Caco-2 (cell line): ENCODE data around the gene LAMTOR5. TPM values are rescaled to one million over a fixed set of nuclear protein-coding genes. Genes with fewer than 3 reads are reported as not detected.
"Not testable (repeated sequence)": the region's sequence is repeated elsewhere in the genome, so short reads cannot be mapped to it uniquely, and the experiment has no call there.

Source experiments
- BruUV-seq: library from RNA; stranded (reverse); fragments of 400-500 nt; replicated peaks from 2 replicates; lab custom pipeline; 2021; lab: Mats Ljungman, UMichigan
- CTCF ChIA-PET: fragments of 300-600 bp; sonication (Branson Sonifier 250); formaldehyde crosslinking; loops from one replicate; lab custom pipeline; 2022; ENCODE audit warnings: antibody characterized with exemption; lab: Charles Lee
- POLR2A ChIA-PET: fragments of 300-600 bp; sonication (Branson Sonifier 250); formaldehyde crosslinking; loops from one replicate; lab custom pipeline; 2022; ENCODE audit warnings: antibody characterized with exemption; lab: Charles Lee
- DNase-seq, 2 experiments: peaks; one replicate each; pipeline versions ENCODE4 v3.0.0 to v3.0.0-alpha.2; 2020 to 2022
- H3K27me3 ChIP-seq: replicated peaks from 2 replicates; pipeline ENCODE4 v1.6.0; 2011; ENCODE audit warnings: low read length; ENCODE audit not compliant: control insufficient read depth, insufficient read depth
- H3K36me3 ChIP-seq: 2 replicates; pipeline ENCODE4 v1.5.1; 2011; ENCODE audit warnings: low read length; ENCODE audit not compliant: control insufficient read depth, insufficient read depth
- H3K4me1 ChIP-seq: fragments of 250-450 bp; sonication (Bioruptor Pico); 2 replicates; pipeline ENCODE4 v1.5.1; 2020; ENCODE audit warnings: mild to moderate bottlenecking
- H3K4me3 ChIP-seq: 2 replicates; pipeline ENCODE4 v1.5.1; 2011; ENCODE audit warnings: low read depth, mild to moderate bottlenecking, control low read depth, low read length
- H3K9me3 ChIP-seq: fragments of 250-450 bp; sonication (Bioruptor Pico); 2 replicates; pipeline ENCODE4 v1.5.1; 2020; ENCODE audit warnings: mild to moderate bottlenecking, moderate library complexity
- H3K27ac Mint-ChIP-seq: one replicate; pipeline ENCODE4 v1.8.0; 2022; ENCODE audit warnings: mixed read lengths; ENCODE audit not compliant: unreplicated experiment
- H3K27me3 Mint-ChIP-seq: one replicate; pipeline ENCODE4 v1.8.0; 2022; ENCODE audit warnings: mixed read lengths; ENCODE audit not compliant: insufficient read depth, unreplicated experiment
- H3K36me3 Mint-ChIP-seq: one replicate; pipeline ENCODE4 v1.8.0; 2022; ENCODE audit warnings: mild to moderate bottlenecking, mixed read lengths; ENCODE audit not compliant: insufficient read depth, unreplicated experiment
- H3K4me1 Mint-ChIP-seq: one replicate; pipeline ENCODE4 v1.8.0; 2022; ENCODE audit warnings: low read depth, mixed read lengths; ENCODE audit not compliant: unreplicated experiment
- H3K4me3 Mint-ChIP-seq: one replicate; pipeline ENCODE4 v1.8.0; 2022; ENCODE audit warnings: mild to moderate bottlenecking, moderate library complexity, mixed read lengths; ENCODE audit not compliant: unreplicated experiment
- H3K9me3 Mint-ChIP-seq: one replicate; pipeline ENCODE4 v1.8.0; 2022; ENCODE audit warnings: mixed read lengths; ENCODE audit not compliant: unreplicated experiment
- CTCF ChIP-seq, 2 experiments: fragments of 200-600 bp in 1 of 2; IDR thresholded peaks; 1 replicate in 1 of 2; 2 replicates in 1 of 2; pipeline versions ENCODE4 v1.5.1 to v1.8.0; 2011 to 2022; ENCODE audit warnings: antibody characterized with exemption in 1 of 2, control low read depth in 1 of 2, inconsistent platforms in 1 of 2, low read depth in 1 of 2, low read length in 1 of 2, mild to moderate bottlenecking in 1 of 2, moderate library complexity in 1 of 2; ENCODE audit not compliant: insufficient read depth in 1 of 2, severe bottlenecking in 1 of 2, unreplicated experiment in 1 of 2
- intact Hi-C: fragments of 100-400 bp; cut with micrococcal nuclease; formaldehyde crosslinking; loops from one replicate; pipeline ENCODE4 v1.10.0; 2022; ENCODE audit not compliant: unreplicated experiment
- total RNA-seq: library from RNA; stranded (reverse); gene quantifications from 2 replicates; pipeline ENCODE4 v1.2.3, GENCODE V29; 2022

LAMTOR5 gene
- total RNA-seq, 1 experiment from 2014 or later, result 106 TPM

GRCh38 chr1:110443451-110443850 is 36.0 kb upstream of the LAMTOR5 start:
- Histone ChIP-seq H3K36me3 (no peaks in the 10 kb centered on the region), H3K9me3 (no peaks in the 10 kb centered on the region), H3K4me3 (no peak overlapping the region), H3K27me3 (no peaks in the 10 kb centered on the region), H3K4me1 (no peaks in the 10 kb centered on the region)
- Mint-ChIP-seq H3K9me3 (no peaks in the 10 kb centered on the region), H3K4me3 (no peak overlapping the region), H3K27ac (no peak overlapping the region), H3K27me3 (no peaks in the 10 kb centered on the region), H3K4me1 (no peaks in the 10 kb centered on the region), H3K36me3 (no peaks in the 10 kb centered on the region)
- CTCF ChIA-PET, result interaction anchor here (0.5 to 1.6 kb wide), 2 partner anchors 31 to 38 kb away, joined by 3 to 5 read pairs; no protein-coding TSS in a partner anchor
- intact Hi-C loops, result no loop called here
- no peak for TF ChIP-seq CTCF (IDR thresholded peaks at IDR 0.05; ENCODE audit: insufficient read depth in 1 of 2, low read depth in 1 of 2, low read length in 1 of 2, severe bottlenecking in 1 of 2, unreplicated experiment in 1 of 2)
- no peak for DNase-seq
- no TSS peak for BruUV-seq
- POLR2A ChIA-PET, result no interaction called here

GRCh38 chr1:110441888-110442287 is 34.4 kb upstream of the LAMTOR5 start:
- TF ChIP-seq CTCF (IDR thresholded peaks at IDR 0.05; ENCODE audit: insufficient read depth in 1 of 2, low read depth in 1 of 2, low read length in 1 of 2, severe bottlenecking in 1 of 2, unreplicated experiment in 1 of 2), result no peak
- Mint-ChIP-seq H3K9me3 (no peaks in the 10 kb centered on the region), H3K4me1 (peaks cover 11% of the 10 kb centered on the region), H3K27ac (no peak overlapping the region), H3K4me3 (no peak overlapping the region), H3K36me3 (no peaks in the 10 kb centered on the region), H3K27me3 (no peaks in the 10 kb centered on the region)
- H3K27me3 ChIP-seq, result no peaks in the 10 kb centered on the region
- no peaks in the 10 kb centered on the region for H3K36me3 ChIP-seq
- peaks cover 9% of the 10 kb centered on the region for H3K4me1 ChIP-seq
- no peak overlapping the region for H3K4me3 ChIP-seq
- H3K9me3 ChIP-seq, result no peaks in the 10 kb centered on the region
- POLR2A ChIA-PET, result no interaction called here
- BruUV-seq, result no TSS peak
- no peak for DNase-seq
- CTCF ChIA-PET, result no interaction called here
- intact Hi-C loops, result no loop called here

GRCh38 chr1:110440877-110441276 is 33.4 kb upstream of the LAMTOR5 start:
- H3K36me3 ChIP-seq, result no peaks in the 10 kb centered on the region
- Mint-ChIP-seq H3K9me3 (no peaks in the 10 kb centered on the region), H3K4me1 (peaks cover 19% of the 10 kb centered on the region), H3K27me3 (no peaks in the 10 kb centered on the region), H3K27ac (no peak overlapping the region), H3K36me3 (no peaks in the 10 kb centered on the region), H3K4me3 (no peak overlapping the region)
- ChIA-PET POLR2A (no interaction called here), CTCF (no interaction called here)
- peaks cover 19% of the 10 kb centered on the region for H3K4me1 ChIP-seq
- H3K27me3 ChIP-seq, result no peaks in the 10 kb centered on the region
- intact Hi-C loops, result no loop called here
- no peak for DNase-seq
- no peak overlapping the region for H3K4me3 ChIP-seq
- no peak for TF ChIP-seq CTCF (IDR thresholded peaks at IDR 0.05; ENCODE audit: insufficient read depth in 1 of 2, low read depth in 1 of 2, low read length in 1 of 2, severe bottlenecking in 1 of 2, unreplicated experiment in 1 of 2)
- no peaks in the 10 kb centered on the region for H3K9me3 ChIP-seq
- no TSS peak for BruUV-seq

GRCh38 chr1:110439873-110440272 is 32.4 kb upstream of the LAMTOR5 start:
- H3K4me1 Mint-ChIP-seq, result peaks cover 19% of the 10 kb centered on the region
- peaks cover 19% of the 10 kb centered on the region for H3K4me1 ChIP-seq
- intact Hi-C loops, H3K27me3 ChIP-seq, H3K4me3 Mint-ChIP-seq, BruUV-seq, DNase-seq, H3K9me3 Mint-ChIP-seq, CTCF ChIA-PET, H3K36me3 Mint-ChIP-seq, POLR2A ChIA-PET, H3K27ac Mint-ChIP-seq, H3K27me3 Mint-ChIP-seq, H3K4me3 ChIP-seq, H3K36me3 ChIP-seq, H3K9me3 ChIP-seq: not testable (repeated sequence)
